ENCODE results near the gene ATP2B3.

The ATP2B3 gene

GRCh38 chrX:153520287-153520917 lies 3.0 kb downstream of the ATP2B3 start:
- no peak for TF ChIP-seq CTCF (IDR thresholded peaks at IDR 0.05; ENCODE audit: low read length)
- TF ChIP-seq EZH2 (IDR thresholded peaks at IDR 0.05; ENCODE audit: borderline replicate concordance, low read length), result no peak
- Histone ChIP-seq H3K9me3 (ENCODE audit: low read length) (no peaks in the 10 kb centered on the region), H3K4me3 (ENCODE audit: low read depth, low read length, poor library complexity, severe bottlenecking) (no peak overlapping the region), H3K79me2 (ENCODE audit: insufficient read depth, low read length) (no peaks in the 10 kb centered on the region), H2AFZ (ENCODE audit: low read length) (no peak overlapping the region), H3K36me3 (ENCODE audit: insufficient read depth, low read length) (no peaks in the 10 kb centered on the region), H3K9ac (ENCODE audit: low read length) (no peak overlapping the region), H3K27ac (ENCODE audit: low read depth, low read length, poor library complexity, severe bottlenecking) (no peak overlapping the region), H4K20me1 (ENCODE audit: insufficient read depth, low read length) (no peaks in the 10 kb centered on the region), H3K4me2 (ENCODE audit: low read length) (no peak overlapping the region), H3K27me3 (ENCODE audit: insufficient read depth, low read length) (no peaks in the 10 kb centered on the region), H3K4me1 (ENCODE audit: insufficient read depth, low read length, severe bottlenecking) (no peaks in the 10 kb centered on the region), H3F3A (ENCODE audit: insufficient read depth, low read length) (no peaks in the 10 kb centered on the region), H3K9me2 (ENCODE audit: low read depth, low read length) (no peaks in the 10 kb centered on the region)

GRCh38 chrX:153521034-153521433 lies 3.6 kb downstream of the ATP2B3 start:
- Histone ChIP-seq H3K9me2 (ENCODE audit: low read depth, low read length) (no peaks in the 10 kb centered on the region), H3F3A (ENCODE audit: insufficient read depth, low read length) (no peaks in the 10 kb centered on the region), H3K36me3 (ENCODE audit: insufficient read depth, low read length) (no peaks in the 10 kb centered on the region), H3K4me2 (ENCODE audit: low read length) (no peak overlapping the region), H3K4me3 (ENCODE audit: low read depth, low read length, poor library complexity, severe bottlenecking) (no peak overlapping the region), H3K9me3 (ENCODE audit: low read length) (no peaks in the 10 kb centered on the region), H3K27ac (ENCODE audit: low read depth, low read length, poor library complexity, severe bottlenecking) (no peak overlapping the region), H2AFZ (ENCODE audit: low read length) (no peak overlapping the region), H3K27me3 (ENCODE audit: insufficient read depth, low read length) (no peaks in the 10 kb centered on the region), H3K79me2 (ENCODE audit: insufficient read depth, low read length) (no peaks in the 10 kb centered on the region), H4K20me1 (ENCODE audit: insufficient read depth, low read length) (no peaks in the 10 kb centered on the region), H3K9ac (ENCODE audit: low read length) (no peak overlapping the region), H3K4me1 (ENCODE audit: insufficient read depth, low read length, severe bottlenecking) (no peaks in the 10 kb centered on the region)
- TF ChIP-seq CTCF (IDR thresholded peaks at IDR 0.05; ENCODE audit: low read length) (no peak), EZH2 (IDR thresholded peaks at IDR 0.05; ENCODE audit: borderline replicate concordance, low read length) (no peak)

- H3K4me2 ChIP-seq (ENCODE audit: low read length), result no peak overlapping the region
Measured at GRCh38 chrX:153522259-153522658, 4.8 kb downstream of the ATP2B3 start.

More at GRCh38 chrX:153522259-153522658, 4.8 kb downstream of the ATP2B3 start:
- H2AFZ ChIP-seq (ENCODE audit: low read length), result no peak overlapping the region
- no peak overlapping the region for H3K9ac ChIP-seq (ENCODE audit: low read length)
- H3K27ac ChIP-seq (ENCODE audit: low read depth, low read length, poor library complexity, severe bottlenecking), result no peak overlapping the region
- no peaks in the 10 kb centered on the region for H3K4me1 ChIP-seq (ENCODE audit: insufficient read depth, low read length, severe bottlenecking)
- H4K20me1 ChIP-seq (ENCODE audit: insufficient read depth, low read length), result no peaks in the 10 kb centered on the region
- no peak overlapping the region for H3K4me3 ChIP-seq (ENCODE audit: low read depth, low read length, poor library complexity, severe bottlenecking)
- no peaks in the 10 kb centered on the region for H3K9me3 ChIP-seq (ENCODE audit: low read length)
- H3K9me2 ChIP-seq (ENCODE audit: low read depth, low read length), result no peaks in the 10 kb centered on the region
- no peaks in the 10 kb centered on the region for H3K79me2 ChIP-seq (ENCODE audit: insufficient read depth, low read length)
- H3K36me3 ChIP-seq (ENCODE audit: insufficient read depth, low read length), result no peaks in the 10 kb centered on the region
- H3F3A ChIP-seq (ENCODE audit: insufficient read depth, low read length), result no peaks in the 10 kb centered on the region
- H3K27me3 ChIP-seq (ENCODE audit: insufficient read depth, low read length), result no peaks in the 10 kb centered on the region
- no peak for TF ChIP-seq CTCF (IDR thresholded peaks at IDR 0.05; ENCODE audit: low read length)
- TF ChIP-seq EZH2 (IDR thresholded peaks at IDR 0.05; ENCODE audit: borderline replicate concordance, low read length), result no peak

Measured in OCI-LY1 (cell line).